B cell (primary cell): ENCODE data around the gene TRMT10B. TPM values are rescaled to one million over a fixed set of nuclear protein-coding genes. Genes with fewer than 3 reads are reported as not detected.

Source experiments
- ATAC-seq: fragments of 200-7000 bp; cut with Tn5 transposase; one replicate; pipeline ENCODE4 v1.10.0; 2021; ENCODE audit warnings: low read depth, mild to moderate bottlenecking, moderate number of reproducible peaks, moderate library complexity
- CTCF ChIA-PET: fragments of 350-600 bp; sonication (Branson Sonifier 250); formaldehyde crosslinking; loops from one replicate; lab custom pipeline; 2021; ENCODE audit warnings: antibody characterized with exemption, inconsistent platforms; lab: Charles Lee
- POLR2A ChIA-PET: fragments of 350-600 bp; sonication (Branson Sonifier 250); formaldehyde crosslinking; loops from one replicate; lab custom pipeline; 2021; ENCODE audit warnings: antibody characterized with exemption; lab: Charles Lee
- DNase-seq: peaks from one replicate; pipeline ENCODE4 v3.0.0; 2013
- H2AFZ ChIP-seq: 2 replicates; pipeline ENCODE4 v1.6.1; 2012; ENCODE audit warnings: mild to moderate bottlenecking, low read depth, low read length; ENCODE audit not compliant: insufficient read depth, poor library complexity, severe bottlenecking
- H3K27ac ChIP-seq, 2 donors: 1 replicate in 1 of 2; 2 replicates in 1 of 2; pipeline ENCODE4 v1.5.1; 2012 to 2013; ENCODE audit warnings: low read length in 2 of 2, mild to moderate bottlenecking in 2 of 2, moderate library complexity in 1 of 2
- H3K27me3 ChIP-seq, 4 experiments: fragments of 200-600 bp in 1 of 4; sonication (generic) in 1 of 4; replicated peaks in 1 of 4; 1 replicate in 2 of 4; 2 replicates in 2 of 4; pipeline versions ENCODE4 v1.6.1 to v1.7.0; 2013 to 2016; ENCODE audit warnings: low read length in 3 of 4, mild to moderate bottlenecking in 2 of 4, mixed read lengths in 1 of 4, moderate library complexity in 1 of 4; ENCODE audit not compliant: insufficient read depth in 4 of 4, control insufficient read depth in 3 of 4; ENCODE audit errors: control extremely low read depth in 1 of 4
- H3K36me3 ChIP-seq, 2 experiments: replicated peaks in 1 of 2; 1 replicate in 1 of 2; 2 replicates in 1 of 2; pipeline versions ENCODE4 v1.6.1 to v1.7.1; 2013; ENCODE audit warnings: low read length in 1 of 2; ENCODE audit not compliant: insufficient read depth in 2 of 2, control insufficient read depth in 1 of 2; ENCODE audit errors: control extremely low read depth in 1 of 2, extremely low read depth in 1 of 2
- H3K4me1 ChIP-seq, 2 donors: fragments of 200-600 bp in 1 of 2; sonication (generic) in 1 of 2; 1 replicate in 1 of 2; 2 replicates in 1 of 2; pipeline versions ENCODE4 v1.5.1 to v1.6.1; 2013 to 2017; ENCODE audit warnings: low read length in 2 of 2; ENCODE audit not compliant: control insufficient read depth in 2 of 2, insufficient read depth in 2 of 2
- H3K4me2 ChIP-seq: replicated peaks from 2 replicates; pipeline ENCODE3; 2012; ENCODE audit warnings: mild to moderate bottlenecking, low read depth, low read length; ENCODE audit not compliant: poor library complexity, severe bottlenecking
- H3K4me3 ChIP-seq, 5 experiments: fragments of 200-600 bp in 1 of 5; sonication (generic) in 1 of 5; 1 replicate in 3 of 5; 2 replicates in 2 of 5; pipeline versions ENCODE4 v1.5.1 to v1.7.0; 2011 to 2016; ENCODE audit warnings: low read length in 4 of 5, mild to moderate bottlenecking in 4 of 5, low read depth in 2 of 5, control low read depth in 1 of 5, moderate library complexity in 1 of 5; ENCODE audit not compliant: insufficient read depth in 1 of 5; ENCODE audit errors: control extremely low read depth in 1 of 5, extremely low read depth in 1 of 5
- H3K79me2 ChIP-seq: fragments of 200-600 bp; sonication (generic); one replicate; pipeline ENCODE4 v1.6.0; 2016; ENCODE audit warnings: low read length; ENCODE audit not compliant: control insufficient read depth, insufficient read depth
- H3K9ac ChIP-seq: fragments of 200-600 bp; sonication (generic); 2 replicates; pipeline ENCODE4 v1.6.1; 2017; ENCODE audit warnings: mild to moderate bottlenecking, low read length, moderate library complexity
- H3K9me3 ChIP-seq, 3 donors: one replicate each; pipeline versions ENCODE4 v1.6.1 to v1.7.1; 2013; ENCODE audit warnings: low read length in 2 of 3; ENCODE audit not compliant: control insufficient read depth in 2 of 3, insufficient read depth in 1 of 3; ENCODE audit errors: control extremely low read depth in 1 of 3
- H4K20me1 ChIP-seq: 2 replicates; pipeline ENCODE4 v1.6.0; 2012; ENCODE audit warnings: mild to moderate bottlenecking, low read length; ENCODE audit not compliant: insufficient read depth, control insufficient read depth, poor library complexity, severe bottlenecking
- H3K27ac Mint-ChIP-seq: one replicate; pipeline ENCODE4 v1.8.0; 2021; ENCODE audit warnings: mixed read lengths
- H3K27me3 Mint-ChIP-seq: one replicate; pipeline ENCODE4 v1.8.0; 2021; ENCODE audit warnings: mixed read lengths
- H3K4me1 Mint-ChIP-seq: one replicate; pipeline ENCODE4 v1.8.0; 2021; ENCODE audit warnings: mixed read lengths
- H3K4me3 Mint-ChIP-seq: one replicate; pipeline ENCODE4 v1.8.0; 2021; ENCODE audit warnings: mixed read lengths
- H3K9me3 Mint-ChIP-seq: one replicate; pipeline ENCODE4 v1.8.0; 2022; ENCODE audit warnings: mixed read lengths; ENCODE audit not compliant: insufficient read depth
- EZH2 ChIP-seq: IDR thresholded peaks from 2 replicates; pipeline ENCODE4 v1.6.1; 2012; ENCODE audit warnings: borderline replicate concordance, low read depth, mild to moderate bottlenecking, moderate library complexity, low read length; ENCODE audit not compliant: insufficient read depth, poor library complexity, severe bottlenecking
- WGBS: methylation state at CpG from one replicate; pipeline ENCODE4 v1.1.5; 2013; ENCODE audit warnings: missing lambda C conversion rate; ENCODE audit not compliant: insufficient coverage; 5-methylcytosine and 5-hydroxymethylcytosine counted together
- intact Hi-C: fragments of 100-400 bp; cut with micrococcal nuclease; formaldehyde crosslinking; loops from one replicate; pipeline ENCODE4 v1.10.0; 2022
- polyA minus RNA-seq: library from RNA; depleted of rRNA, polyadenylated mRNA; stranded (reverse); fragments of >200 nt; gene quantifications from 2 replicates; pipeline ENCODE4 v1.2.3, GENCODE V29; 2012
- polyA plus RNA-seq: library from polyadenylated mRNA; depleted of rRNA; stranded (reverse); fragments of >200 nt; gene quantifications from 2 replicates; pipeline ENCODE4 v1.2.3, GENCODE V29; 2012
- total RNA-seq, 2 donors: library from RNA; stranded (reverse); fragments of 120-200 nt in 1 of 2; gene quantifications; 1 replicate in 1 of 2; 2 replicates in 1 of 2; pipeline versions ENCODE4 v1.2.3 to v1.2.4, GENCODE V29; 2013 to 2022
- TF ChIP-seq, protein P1 (sequence below): fragments of 200-600 bp; IDR thresholded peaks from one replicate; pipeline ENCODE4 v1.8.0; 2022; ENCODE audit warnings: antibody characterized with exemption, mild to moderate bottlenecking

The TRMT10B gene, protein sequence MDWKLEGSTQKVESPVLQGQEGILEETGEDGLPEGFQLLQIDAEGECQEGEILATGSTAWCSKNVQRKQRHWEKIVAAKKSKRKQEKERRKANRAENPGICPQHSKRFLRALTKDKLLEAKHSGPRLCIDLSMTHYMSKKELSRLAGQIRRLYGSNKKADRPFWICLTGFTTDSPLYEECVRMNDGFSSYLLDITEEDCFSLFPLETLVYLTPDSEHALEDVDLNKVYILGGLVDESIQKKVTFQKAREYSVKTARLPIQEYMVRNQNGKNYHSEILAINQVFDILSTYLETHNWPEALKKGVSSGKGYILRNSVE
- total RNA-seq (27.8 and 28.4 TPM in 2 replicates), polyA plus RNA-seq (15.7 and 18.1 TPM in 2 replicates), polyA minus RNA-seq (5.1 and 7.3 TPM in 2 replicates)
- 13.7 TPM for total RNA-seq (2013)

DNA sequence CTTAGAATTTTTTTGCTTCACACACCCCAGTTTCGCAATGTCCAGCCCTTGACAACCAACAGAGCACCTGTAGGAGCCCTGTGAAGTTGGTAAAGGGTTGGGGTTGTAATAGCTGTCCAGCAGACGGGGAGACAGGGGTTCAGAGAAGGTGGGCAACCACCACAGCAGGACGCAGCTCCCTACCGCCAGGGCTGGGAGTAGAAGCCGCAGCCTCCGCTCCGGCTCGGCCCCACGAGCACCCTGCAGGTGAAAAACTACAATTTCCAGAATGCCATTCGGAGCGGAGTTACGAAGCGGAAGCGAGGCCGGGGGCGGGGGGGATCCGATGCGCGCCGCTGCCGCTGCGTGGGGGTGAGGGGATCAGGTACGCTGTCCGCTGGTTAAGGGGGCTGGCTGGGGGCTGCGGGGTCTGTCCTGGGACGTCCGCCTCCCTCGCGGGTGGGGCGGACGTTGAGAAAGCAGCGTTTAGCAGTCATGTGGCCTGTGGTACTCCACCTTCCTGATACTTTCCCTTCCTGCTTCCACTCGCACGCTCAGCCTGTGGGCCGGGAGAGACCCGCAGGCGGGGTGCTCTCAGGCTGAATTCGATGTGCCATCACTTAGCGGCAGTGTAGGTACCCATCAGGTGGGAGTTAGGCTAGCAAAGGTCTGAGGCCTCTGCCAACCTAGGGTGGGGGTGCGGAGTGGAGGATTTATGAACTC lies at the start of gene TRMT10B:
TSS of gene TRMT10B (plus strand) at position 317 of the 702 bp plus-strand sequence. CDS start 8,127 bp downstream, outside the sequence.
- CTCF ChIA-PET: no interaction called here
- Histone ChIP-seq H3K4me1 (peaks cover 14 to 16% of the 10 kb centered on the region in 2 donors), H3K79me2 (peaks cover 19% of the 10 kb centered on the region), H3K27ac (peak within 1 kb of the TSS; percentile 80 to 81), H2AFZ (peak within 1 kb of the TSS; percentile 79), H3K36me3 (no peaks in the 10 kb centered on the region), H3K4me3 (peak within 1 kb of the TSS; percentile 48 to 96 (median 84)), H3K9ac (peak within 1 kb of the TSS; percentile 74), H4K20me1 (no peaks in the 10 kb centered on the region), H3K27me3 (no peaks in the 10 kb centered on the region), H3K9me3 (peaks cover 0 to 4% (median 0%) of the 10 kb centered on the region in 3 donors), H3K4me2 (peak within 1 kb of the TSS; percentile 80)
- H3K4me1 Mint-ChIP-seq: peaks cover 23% of the 10 kb centered on the region
- H3K27me3 Mint-ChIP-seq: no peaks in the 10 kb centered on the region
- H3K27ac Mint-ChIP-seq: peak within 1 kb of the TSS; percentile 93
- TF ChIP-seq EZH2: no peak
- TF ChIP-seq, protein P1, sequence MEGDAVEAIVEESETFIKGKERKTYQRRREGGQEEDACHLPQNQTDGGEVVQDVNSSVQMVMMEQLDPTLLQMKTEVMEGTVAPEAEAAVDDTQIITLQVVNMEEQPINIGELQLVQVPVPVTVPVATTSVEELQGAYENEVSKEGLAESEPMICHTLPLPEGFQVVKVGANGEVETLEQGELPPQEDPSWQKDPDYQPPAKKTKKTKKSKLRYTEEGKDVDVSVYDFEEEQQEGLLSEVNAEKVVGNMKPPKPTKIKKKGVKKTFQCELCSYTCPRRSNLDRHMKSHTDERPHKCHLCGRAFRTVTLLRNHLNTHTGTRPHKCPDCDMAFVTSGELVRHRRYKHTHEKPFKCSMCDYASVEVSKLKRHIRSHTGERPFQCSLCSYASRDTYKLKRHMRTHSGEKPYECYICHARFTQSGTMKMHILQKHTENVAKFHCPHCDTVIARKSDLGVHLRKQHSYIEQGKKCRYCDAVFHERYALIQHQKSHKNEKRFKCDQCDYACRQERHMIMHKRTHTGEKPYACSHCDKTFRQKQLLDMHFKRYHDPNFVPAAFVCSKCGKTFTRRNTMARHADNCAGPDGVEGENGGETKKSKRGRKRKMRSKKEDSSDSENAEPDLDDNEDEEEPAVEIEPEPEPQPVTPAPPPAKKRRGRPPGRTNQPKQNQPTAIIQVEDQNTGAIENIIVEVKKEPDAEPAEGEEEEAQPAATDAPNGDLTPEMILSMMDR: no peak
- WGBS: under 1% methylated on average over 36 of the region's 40 CpGs
- H3K9me3 Mint-ChIP-seq: no peaks in the 10 kb centered on the region
- H3K4me3 Mint-ChIP-seq: peak within 1 kb of the TSS; percentile 98
- ATAC-seq: peak; percentile 90
- intact Hi-C loops: loop anchor here (1.0 to 5.0 kb wide), 6 partner anchors 31 to 288 kb away; partner anchors contain the start of genes DCAF10, EXOSC3, FBXO10 and SLC25A51
- DNase-seq: peak; percentile 83
- POLR2A ChIA-PET: no interaction called here
